BJ (cell line): ENCODE results near the gene SMYD3. TPM values are rescaled to one million over a fixed set of nuclear protein-coding genes. Genes with fewer than 3 reads are reported as not detected.

Experiments used
- CTCF ChIA-PET: fragments of 350-600 bp; formaldehyde crosslinking; extraction: SDS; loops from one replicate; lab custom pipeline; 2021; ENCODE audit warnings: antibody characterized with exemption, inconsistent platforms; lab: Yijun Ruan, JAX
- POLR2A ChIA-PET: fragments of 300-600 bp; sonication (Branson Sonifier 250); formaldehyde crosslinking; extraction: SDS; loops from one replicate; lab custom pipeline; 2021; ENCODE audit warnings: antibody characterized with exemption; lab: Charles Lee
- DNase-seq: peaks from one replicate; pipeline ENCODE4 v3.0.0-alpha.2; 2011; ENCODE audit warnings: low read depth
- H3K27me3 ChIP-seq: 2 replicates; pipeline ENCODE4 v1.6.0; 2011; ENCODE audit warnings: low read length; ENCODE audit not compliant: control insufficient read depth, insufficient read depth
- H3K36me3 ChIP-seq: 2 replicates; pipeline ENCODE4 v1.5.1; 2011; ENCODE audit warnings: low read length; ENCODE audit not compliant: control insufficient read depth, insufficient read depth
- H3K4me3 ChIP-seq: 2 replicates; pipeline ENCODE4 v1.5.1; 2011; ENCODE audit warnings: low read depth, mild to moderate bottlenecking, control low read depth, low read length
- CTCF ChIP-seq: IDR thresholded peaks from 2 replicates; pipeline ENCODE4 v1.5.1; 2011; ENCODE audit warnings: low read depth, mild to moderate bottlenecking, control low read depth, inconsistent platforms, low read length, moderate library complexity; ENCODE audit not compliant: insufficient read depth
- polyA plus RNA-seq: library from polyadenylated mRNA; depleted of rRNA; stranded (reverse); fragments of >200 nt; gene quantifications from 2 replicates; pipeline ENCODE4 v1.2.3, GENCODE V29; 2011

Gene SMYD3
- polyA plus RNA-seq, 1 experiment, result 26.1 TPM

GRCh38 chr1:246208105-246208504 lies 299.0 kb downstream of the SMYD3 start:
- TF ChIP-seq CTCF, result no peak
- ChIA-PET POLR2A (no interaction called here), CTCF (interaction anchor here (1.1 kb wide), 1 partner anchor 98 kb away, joined by 3 read pairs; no protein-coding TSS in a partner anchor)
- Histone ChIP-seq H3K27me3 (no peaks in the 10 kb centered on the region), H3K4me3 (no peak overlapping the region), H3K36me3 (no peaks in the 10 kb centered on the region)
- no peak for DNase-seq

- Histone ChIP-seq H3K4me3 (no peak overlapping the region), H3K36me3 (no peaks in the 10 kb centered on the region), H3K27me3 (no peaks in the 10 kb centered on the region)
- ChIA-PET CTCF (interaction anchor here (0.7 to 1.3 kb wide), 2 partner anchors 16 to 171 kb away, joined by 3 read pairs; no protein-coding TSS in a partner anchor), POLR2A (no interaction called here)
- DNase-seq, result no peak
- no peak for TF ChIP-seq CTCF
These were observed 303.9 kb downstream of the SMYD3 start for GRCh38 chr1:246203180-246203579.

GRCh38 chr1:246200738-246201137 lies 306.3 kb downstream of the SMYD3 start:
- TF ChIP-seq CTCF, result no peak
- no peaks in the 10 kb centered on the region for H3K27me3 ChIP-seq
- DNase-seq, result no peak
- ChIA-PET POLR2A (no interaction called here), CTCF (interaction anchor here (1.2 kb wide), 1 partner anchor 13 kb away, joined by 3 read pairs; no protein-coding TSS in a partner anchor)
- H3K36me3 ChIP-seq, result no peaks in the 10 kb centered on the region
- no peak overlapping the region for H3K4me3 ChIP-seq

GRCh38 chr1:246200225-246200624 lies 306.9 kb downstream of the SMYD3 start:
- Histone ChIP-seq H3K27me3 (no peaks in the 10 kb centered on the region), H3K4me3 (no peak overlapping the region), H3K36me3 (no peaks in the 10 kb centered on the region)
- no peak for DNase-seq
- ChIA-PET CTCF (no interaction called here), POLR2A (no interaction called here)
- TF ChIP-seq CTCF, result no peak

GRCh38 chr1:246199086-246199645 lies 307.9 kb downstream of the SMYD3 start:
- ChIA-PET POLR2A (no interaction called here), CTCF (no interaction called here)
- Histone ChIP-seq H3K4me3 (no peak overlapping the region), H3K27me3 (no peaks in the 10 kb centered on the region), H3K36me3 (no peaks in the 10 kb centered on the region)
- DNase-seq, result no peak
- no peak for TF ChIP-seq CTCF
